ENCODE measurements around the gene CCDC66. TPM values are rescaled to one million over a fixed set of nuclear protein-coding genes. Genes with fewer than 3 reads are reported as not detected.
A peak's percentile ranks its signal among the peaks of the same experiment; 100 is the strongest.

The CCDC66 gene
- total RNA-seq (2012; rRNA removed) = 9.1 and 12.2 TPM in 2 replicates
- polyA plus RNA-seq (2012; rRNA removed) = 3.7 and 6.0 TPM in 2 replicates
- 0.37 and 0.75 TPM in 2 replicates for polyA plus RNA-seq (2012; cell fraction: cytosol; rRNA removed)
- 3.4 and 20.4 TPM in 2 replicates for polyA plus RNA-seq (2012; cell fraction: nucleus; rRNA removed; ENCODE audit: low replicate concordance)
- percentile 76 among the genes with signal in this experiment for Bru-seq, nascent RNA
- BruChase-seq, experiment 1, labeled RNA remaining after a 6-hour chase = percentile 81 among the genes with signal in this experiment
- BruChase-seq, experiment 2, labeled RNA remaining after a 2-hour chase = percentile 88 among the genes with signal in this experiment
- long read RNA-seq, partial matches to known transcripts = 3 of 9 reads
- long read RNA-seq, other reads (novel, unspliced or antisense) = 6 of 9 reads

DNA sequence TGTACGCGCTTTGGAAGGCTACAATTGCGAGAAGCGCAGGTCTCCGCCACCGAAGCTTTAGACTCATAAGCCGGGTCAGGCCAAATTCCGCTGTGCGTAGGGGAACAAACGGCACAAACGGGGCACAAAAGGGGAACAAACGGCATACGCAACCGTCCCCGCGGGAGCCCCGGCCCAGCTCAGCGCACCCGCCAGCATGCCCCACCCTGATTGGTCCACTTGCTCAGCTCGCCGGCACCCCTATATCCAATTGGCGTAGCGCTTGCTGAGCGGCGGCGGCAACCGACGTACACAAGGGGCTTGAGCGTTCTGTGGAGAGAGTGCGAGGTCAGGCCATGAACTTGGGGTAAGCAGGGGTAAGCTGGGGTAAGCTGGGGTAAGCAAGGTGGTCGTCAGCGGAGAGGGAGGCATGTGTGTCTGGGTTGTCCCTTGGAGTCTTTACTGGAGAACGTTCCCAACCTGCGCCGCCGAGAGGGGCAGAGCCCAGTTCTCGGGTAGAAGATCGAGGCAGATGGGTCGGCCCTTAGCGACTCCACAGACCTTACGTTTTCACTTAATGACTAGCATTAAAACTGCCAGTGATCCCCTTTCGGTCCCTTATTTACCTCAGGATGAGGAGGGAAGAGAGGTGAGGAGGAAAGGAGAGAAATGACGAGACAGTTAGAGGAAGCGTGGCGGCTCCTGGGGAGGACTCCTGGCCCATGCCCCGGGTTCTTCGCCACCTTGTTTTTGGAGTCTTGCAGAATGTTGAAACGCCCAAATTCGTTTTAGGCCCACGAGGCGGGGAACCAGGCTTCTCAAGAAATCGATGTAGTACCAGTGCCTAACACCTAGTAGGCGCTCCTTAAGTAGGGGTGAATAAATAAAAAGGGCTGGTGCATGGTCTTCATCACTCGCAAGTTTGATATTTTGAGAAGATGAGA lies at the start of gene CCDC66:
CCDC66 (plus strand) TSS at position 268 of the 923 bp plus-strand sequence; CDS start at position 336, 68 bp downstream.
- POLR2A ChIA-PET (ENCODE audit: unreplicated experiment) = interaction anchor here (0.5 kb wide), 1 partner anchor 213 kb away, joined by 3 read pairs; no protein-coding TSS in a partner anchor
- no peaks in the 10 kb centered on the region for H3K9me1 ChIP-seq (ENCODE audit: insufficient read depth, low read length)
- peak; percentile 41; the same call in 1 of the 2 replicates for TF ChIP-seq CEBPB (IDR thresholded peaks at IDR 0.05; ENCODE audit: low read depth, low read length)
- no peak for TF ChIP-seq CHD1 (IDR thresholded peaks at IDR 0.05; ENCODE audit: low read depth, low read length)
- TF ChIP-seq FOS (IDR thresholded peaks at IDR 0.05; ENCODE audit: low read depth, low read length) = no peak; the same call in 1 of the 2 replicates
- peak; percentile 60 for TF ChIP-seq CTCF (conservative IDR thresholded peaks at IDR 0.05; ENCODE audit: low read depth, low read length)
- no peak for TF ChIP-seq USF2 (IDR thresholded peaks at IDR 0.05; ENCODE audit: low read depth, low read length)
- no peak for TF ChIP-seq SMC3 (IDR thresholded peaks at IDR 0.05; ENCODE audit: low read depth, low read length)
- TF ChIP-seq, protein P1, sequence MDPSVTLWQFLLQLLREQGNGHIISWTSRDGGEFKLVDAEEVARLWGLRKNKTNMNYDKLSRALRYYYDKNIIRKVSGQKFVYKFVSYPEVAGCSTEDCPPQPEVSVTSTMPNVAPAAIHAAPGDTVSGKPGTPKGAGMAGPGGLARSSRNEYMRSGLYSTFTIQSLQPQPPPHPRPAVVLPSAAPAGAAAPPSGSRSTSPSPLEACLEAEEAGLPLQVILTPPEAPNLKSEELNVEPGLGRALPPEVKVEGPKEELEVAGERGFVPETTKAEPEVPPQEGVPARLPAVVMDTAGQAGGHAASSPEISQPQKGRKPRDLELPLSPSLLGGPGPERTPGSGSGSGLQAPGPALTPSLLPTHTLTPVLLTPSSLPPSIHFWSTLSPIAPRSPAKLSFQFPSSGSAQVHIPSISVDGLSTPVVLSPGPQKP (IDR thresholded peaks at IDR 0.05; ENCODE audit: borderline replicate concordance, low read depth, low read length) = no peak
- TF ChIP-seq MAZ (IDR thresholded peaks at IDR 0.05; ENCODE audit: borderline replicate concordance, low read depth, low read length) = peak; percentile 50; the same call in 1 of the 2 replicates
- TF ChIP-seq RAD21 (IDR thresholded peaks at IDR 0.05; ENCODE audit: low read length) = 0 out of 2 replicates have a peak, but pooled peaks have one; percentile 18
- TF ChIP-seq RFX5 (IDR thresholded peaks at IDR 0.05; ENCODE audit: low read depth, low read length) = no peak

More for the DNA sequence above, at the start of gene CCDC66:
- intact Hi-C loops (cut with micrococcal nuclease) (loop anchor here (10.0 kb wide), 1 partner anchor 428 kb away; no protein-coding TSS in a partner anchor), in situ Hi-C loops (cut with MboI; ENCODE audit: low sequenced_read_pairs) (no loop called here), dilution Hi-C loops (cut with HindIII; ENCODE audit: low sequenced_read_pairs, unreplicated experiment) (no loop called here)
- Histone ChIP-seq H3K4ac (ENCODE audit: low read depth, low read length) (peak within 1 kb of the TSS; percentile 84), H3K79me1 (ENCODE audit: low read depth in 1 of 2, low read length in 2 of 2) (peaks cover 12 to 14% of the 10 kb centered on the region in 2 experiments), H2AK9ac (replicated peaks; ENCODE audit: low read depth, low read length, poor library complexity) (peak within 1 kb of the TSS; percentile 89), H4K20me1 (ENCODE audit: insufficient read depth, low read length) (no peaks in the 10 kb centered on the region), H3K14ac (replicated peaks; ENCODE audit: low read depth, low read length) (peak within 1 kb of the TSS; percentile 91), H3K27ac (ENCODE audit: insufficient read depth, low read length) (peak within 1 kb of the TSS; percentile 67), H3K36me3 (ENCODE audit: control insufficient read depth, insufficient read depth, low read length) (0 out of 2 replicates have a peak, but pooled peaks cover 3% of the 10 kb centered on the region), H2BK120ac (ENCODE audit: low read depth, low read length) (peak within 1 kb of the TSS; percentile 68; the same call in 1 of the 2 replicates), H4K8ac (ENCODE audit: low read depth in 2 of 2, low read length in 2 of 2) (peak within 1 kb of the TSS; percentile 87 to 97), H2BK5ac (ENCODE audit: low read depth, low read length, poor library complexity, severe bottlenecking) (peak within 1 kb of the TSS; percentile 46), H3K4me3 (ENCODE audit: insufficient read depth, low read depth, low read length) (peak within 1 kb of the TSS; percentile 56), H3K4me1 (ENCODE audit: control insufficient read depth, insufficient read depth, low read length) (no peaks in the 10 kb centered on the region), H4K91ac (ENCODE audit: insufficient read depth, low read depth, low read length) (peak within 1 kb of the TSS; percentile 77), H3K18ac (ENCODE audit: low read depth, low read length) (peak within 1 kb of the TSS; percentile 7; the same call in 1 of the 2 replicates), H3K4me2 (ENCODE audit: low read depth, low read length) (peak within 1 kb of the TSS; percentile 83), H3K9me3 (ENCODE audit: control insufficient read depth, insufficient read depth, low read length) (no peaks in the 10 kb centered on the region), H3K23ac (ENCODE audit: low read depth, low read length) (peak within 1 kb of the TSS; percentile 94), H3K56ac (ENCODE audit: extremely low read depth, insufficient read depth, low read length) (peak within 1 kb of the TSS; percentile 79; the same call in 1 of the 2 replicates), H2AK5ac (ENCODE audit: low read depth, low read length) (peak within 1 kb of the TSS; percentile 68; the same call in 1 of the 2 replicates), H3K9ac (ENCODE audit: low read depth, low read length) (peak within 1 kb of the TSS; percentile 81), H4K5ac (ENCODE audit: low read depth, low read length) (peak within 1 kb of the TSS; percentile 58), H2BK20ac (ENCODE audit: low read depth, low read length) (no peak within 1 kb of the TSS), H3K27me3 (ENCODE audit: control insufficient read depth, insufficient read depth, low read length) (no peaks in the 10 kb centered on the region), H2AFZ (replicated peaks; ENCODE audit: low read length, poor library complexity) (peak within 1 kb of the TSS; percentile 99), H2BK15ac (ENCODE audit: low read depth, low read length) (no peak within 1 kb of the TSS)
- 0% methylated on average over 13 of the region's 54 CpGs; no CpG with 5 or more reads in 1 of the 2 experiments for WGBS, 2 experiments (ENCODE audit: extremely low coverage in 2 of 2, insufficient read length in 1 of 2)
- BruUV-seq (replicated peaks) = no TSS peak
- ATAC-seq (ENCODE audit: low read depth) = peak; percentile 100
- peak; percentile 90 for DNase-seq
- CTCF ChIA-PET = interaction anchor here (1.1 kb wide), 1 partner anchor 10 kb away, joined by 3 read pairs; no protein-coding TSS in a partner anchor
